B cell (primary cell): Measurements from ENCODE around the gene WNT3A. TPM values are rescaled to one million over a fixed set of nuclear protein-coding genes. Genes with fewer than 3 reads are reported as not detected.
A peak's percentile ranks its signal among the peaks of the same experiment; 100 is the strongest.

ENCODE experiments used
- ATAC-seq: fragments of 200-7000 bp; cut with Tn5 transposase; one replicate; pipeline ENCODE4 v1.10.0; 2021; ENCODE audit warnings: low read depth, mild to moderate bottlenecking, moderate number of reproducible peaks, moderate library complexity
- CTCF ChIA-PET: fragments of 350-600 bp; sonication (Branson Sonifier 250); formaldehyde crosslinking; loops from one replicate; lab custom pipeline; 2021; ENCODE audit warnings: antibody characterized with exemption, inconsistent platforms; lab: Charles Lee
- POLR2A ChIA-PET: fragments of 350-600 bp; sonication (Branson Sonifier 250); formaldehyde crosslinking; loops from one replicate; lab custom pipeline; 2021; ENCODE audit warnings: antibody characterized with exemption; lab: Charles Lee
- DNase-seq: peaks from one replicate; pipeline ENCODE4 v3.0.0; 2013
- H2AFZ ChIP-seq: 2 replicates; pipeline ENCODE4 v1.6.1; 2012; ENCODE audit warnings: mild to moderate bottlenecking, low read depth, low read length; ENCODE audit not compliant: insufficient read depth, poor library complexity, severe bottlenecking
- H3K27ac ChIP-seq, 2 donors: 1 replicate in 1 of 2; 2 replicates in 1 of 2; pipeline ENCODE4 v1.5.1; 2012 to 2013; ENCODE audit warnings: low read length in 2 of 2, mild to moderate bottlenecking in 2 of 2, moderate library complexity in 1 of 2
- H3K27me3 ChIP-seq, 4 experiments: fragments of 200-600 bp in 1 of 4; sonication (generic) in 1 of 4; replicated peaks in 1 of 4; 1 replicate in 2 of 4; 2 replicates in 2 of 4; pipeline versions ENCODE4 v1.6.1 to v1.7.0; 2013 to 2016; ENCODE audit warnings: low read length in 3 of 4, mild to moderate bottlenecking in 2 of 4, mixed read lengths in 1 of 4, moderate library complexity in 1 of 4; ENCODE audit not compliant: insufficient read depth in 4 of 4, control insufficient read depth in 3 of 4; ENCODE audit errors: control extremely low read depth in 1 of 4
- H3K36me3 ChIP-seq, 2 experiments: replicated peaks in 1 of 2; 1 replicate in 1 of 2; 2 replicates in 1 of 2; pipeline versions ENCODE4 v1.6.1 to v1.7.1; 2013; ENCODE audit warnings: low read length in 1 of 2; ENCODE audit not compliant: insufficient read depth in 2 of 2, control insufficient read depth in 1 of 2; ENCODE audit errors: control extremely low read depth in 1 of 2, extremely low read depth in 1 of 2
- H3K4me1 ChIP-seq, 2 donors: fragments of 200-600 bp in 1 of 2; sonication (generic) in 1 of 2; 1 replicate in 1 of 2; 2 replicates in 1 of 2; pipeline versions ENCODE4 v1.5.1 to v1.6.1; 2013 to 2017; ENCODE audit warnings: low read length in 2 of 2; ENCODE audit not compliant: control insufficient read depth in 2 of 2, insufficient read depth in 2 of 2
- H3K4me2 ChIP-seq: replicated peaks from 2 replicates; pipeline ENCODE3; 2012; ENCODE audit warnings: mild to moderate bottlenecking, low read depth, low read length; ENCODE audit not compliant: poor library complexity, severe bottlenecking
- H3K4me3 ChIP-seq, 5 experiments: fragments of 200-600 bp in 1 of 5; sonication (generic) in 1 of 5; 1 replicate in 3 of 5; 2 replicates in 2 of 5; pipeline versions ENCODE4 v1.5.1 to v1.7.0; 2011 to 2016; ENCODE audit warnings: low read length in 4 of 5, mild to moderate bottlenecking in 4 of 5, low read depth in 2 of 5, control low read depth in 1 of 5, moderate library complexity in 1 of 5; ENCODE audit not compliant: insufficient read depth in 1 of 5; ENCODE audit errors: control extremely low read depth in 1 of 5, extremely low read depth in 1 of 5
- H3K79me2 ChIP-seq: fragments of 200-600 bp; sonication (generic); one replicate; pipeline ENCODE4 v1.6.0; 2016; ENCODE audit warnings: low read length; ENCODE audit not compliant: control insufficient read depth, insufficient read depth
- H3K9ac ChIP-seq: fragments of 200-600 bp; sonication (generic); 2 replicates; pipeline ENCODE4 v1.6.1; 2017; ENCODE audit warnings: mild to moderate bottlenecking, low read length, moderate library complexity
- H3K9me3 ChIP-seq, 3 donors: one replicate each; pipeline versions ENCODE4 v1.6.1 to v1.7.1; 2013; ENCODE audit warnings: low read length in 2 of 3; ENCODE audit not compliant: control insufficient read depth in 2 of 3, insufficient read depth in 1 of 3; ENCODE audit errors: control extremely low read depth in 1 of 3
- H4K20me1 ChIP-seq: 2 replicates; pipeline ENCODE4 v1.6.0; 2012; ENCODE audit warnings: mild to moderate bottlenecking, low read length; ENCODE audit not compliant: insufficient read depth, control insufficient read depth, poor library complexity, severe bottlenecking
- H3K27ac Mint-ChIP-seq: one replicate; pipeline ENCODE4 v1.8.0; 2021; ENCODE audit warnings: mixed read lengths
- H3K27me3 Mint-ChIP-seq: one replicate; pipeline ENCODE4 v1.8.0; 2021; ENCODE audit warnings: mixed read lengths
- H3K4me1 Mint-ChIP-seq: one replicate; pipeline ENCODE4 v1.8.0; 2021; ENCODE audit warnings: mixed read lengths
- H3K4me3 Mint-ChIP-seq: one replicate; pipeline ENCODE4 v1.8.0; 2021; ENCODE audit warnings: mixed read lengths
- H3K9me3 Mint-ChIP-seq: one replicate; pipeline ENCODE4 v1.8.0; 2022; ENCODE audit warnings: mixed read lengths; ENCODE audit not compliant: insufficient read depth
- CTCF ChIP-seq: fragments of 200-600 bp; IDR thresholded peaks from one replicate; pipeline ENCODE4 v1.8.0; 2022; ENCODE audit warnings: antibody characterized with exemption, mild to moderate bottlenecking
- EZH2 ChIP-seq: IDR thresholded peaks from 2 replicates; pipeline ENCODE4 v1.6.1; 2012; ENCODE audit warnings: borderline replicate concordance, low read depth, mild to moderate bottlenecking, moderate library complexity, low read length; ENCODE audit not compliant: insufficient read depth, poor library complexity, severe bottlenecking
- whole genome bisulfite sequencing: methylation state at CpG from one replicate; pipeline ENCODE4 v1.1.5; 2013; ENCODE audit warnings: missing lambda C conversion rate; ENCODE audit not compliant: insufficient coverage; 5-methylcytosine and 5-hydroxymethylcytosine counted together
- intact Hi-C: fragments of 100-400 bp; cut with micrococcal nuclease; formaldehyde crosslinking; loops from one replicate; pipeline ENCODE4 v1.10.0; 2022
- polyA plus RNA-seq: library from polyadenylated mRNA; depleted of rRNA; stranded (reverse); fragments of >200 nt; gene quantifications from 2 replicates; pipeline ENCODE4 v1.2.3, GENCODE V29; 2012
- total RNA-seq, 2 donors: library from RNA; stranded (reverse); fragments of 120-200 nt in 1 of 2; gene quantifications; 1 replicate in 1 of 2; 2 replicates in 1 of 2; pipeline versions ENCODE4 v1.2.3 to v1.2.4, GENCODE V29; 2013 to 2022

WNT3A gene
- total and polyA plus RNA-seq, 2 donors (not counting 1 experiment from before 2014, with no cell fraction given) = 0.03 TPM; not detected in 1

GRCh38 chr1:228006034-228006785 lies 588 bp upstream of the WNT3A start:
- intact Hi-C loops = no loop called here
- Histone ChIP-seq H3K4me3 (no peak overlapping the region), H3K4me2 (peak overlapping the region; percentile 46), H3K9me3 (peaks cover 0 to 23% (median 0%) of the 10 kb centered on the region in 3 donors), H3K79me2 (no peaks in the 10 kb centered on the region), H3K27ac (no peak overlapping the region), H2AFZ (no peak overlapping the region), H3K27me3 (peaks cover 0 to 59% (median 23%) of the 10 kb centered on the region in 4 experiments), H3K36me3 (no peaks in the 10 kb centered on the region), H3K4me1 (peaks cover 38 to 42% of the 10 kb centered on the region in 2 donors), H3K9ac (no peak overlapping the region), H4K20me1 (no peaks in the 10 kb centered on the region)
- no peak for DNase-seq
- peaks cover 58% of the 10 kb centered on the region for H3K27me3 Mint-ChIP-seq
- ChIA-PET POLR2A (no interaction called here), CTCF (no interaction called here)
- no peak overlapping the region for H3K4me3 Mint-ChIP-seq
- peaks cover 39% of the 10 kb centered on the region for H3K4me1 Mint-ChIP-seq
- H3K9me3 Mint-ChIP-seq = no peaks in the 10 kb centered on the region
- 11% methylated on average over 45 of the region's 52 CpGs for WGBS
- no peak for ATAC-seq
- H3K27ac Mint-ChIP-seq = no peak overlapping the region
- TF ChIP-seq CTCF = no peak
- TF ChIP-seq EZH2 = no peak
